HG03095 (cell line): Measurements from ENCODE around the gene EPHB3.
"Not testable (repeated sequence)": the region's sequence is repeated elsewhere in the genome, so short reads cannot be mapped to it uniquely, and the experiment has no call there.

Experiments used
- ATAC-seq: cut with Tn5 transposase; IDR thresholded peaks from one replicate; pipeline ENCODE4 v1.9.1; 2021; ENCODE audit warnings: moderate library complexity; ENCODE audit not compliant: unreplicated experiment

EPHB3 gene

GRCh38 chr3:184619787-184620430 lies 58.3 kb downstream of the EPHB3 start:
- ATAC-seq: no peak

GRCh38 chr3:184620475-184621119 lies 59.0 kb downstream of the EPHB3 start:
- ATAC-seq: no peak

- ATAC-seq: not testable (repeated sequence)
Measured at GRCh38 chr3:184622156-184622555, 60.6 kb downstream of the EPHB3 start.

GRCh38 chr3:184626923-184627322 lies 65.3 kb downstream of the EPHB3 start:
- ATAC-seq: no peak

- no peak for ATAC-seq
Measured at GRCh38 chr3:184629555-184630160, 68.1 kb downstream of the EPHB3 start.

- no peak for ATAC-seq
Measured at GRCh38 chr3:184630861-184631471, 69.4 kb downstream of the EPHB3 start.

GRCh38 chr3:184631472-184631861 lies 69.9 kb downstream of the EPHB3 start:
- no peak for ATAC-seq
